ENCODE measurements around the gene MINDY3.
"Not testable (repeated sequence)": the region's sequence is repeated elsewhere in the genome, so short reads cannot be mapped to it uniquely, and the experiment has no call there.

Gene MINDY3

GRCh38 chr10:15780353-15781135 is 79.8 kb downstream of the MINDY3 start:
- no peak for DNase-seq (ENCODE audit: low spot score)

- no peak for DNase-seq (ENCODE audit: low spot score)
Measured at GRCh38 chr10:15775513-15775912, 84.8 kb downstream of the MINDY3 start.

- not testable (repeated sequence) for DNase-seq (ENCODE audit: low spot score)
Measured at GRCh38 chr10:15774534-15774933, 85.8 kb downstream of the MINDY3 start.

GRCh38 chr10:15764892-15765454 is 95.3 kb downstream of the MINDY3 start:
- no peak for DNase-seq (ENCODE audit: low spot score)

GRCh38 chr10:15763006-15763405 is 97.3 kb downstream of the MINDY3 start:
- no peak for DNase-seq (ENCODE audit: low spot score)

GRCh38 chr10:15762239-15762638 is 98.1 kb downstream of the MINDY3 start:
- DNase-seq (ENCODE audit: low spot score): not testable (repeated sequence)

- not testable (repeated sequence) for DNase-seq (ENCODE audit: low spot score)
Measured at GRCh38 chr10:15761224-15761623, 99.1 kb downstream of the MINDY3 start.

GRCh38 chr10:15760681-15761080 is 99.6 kb downstream of the MINDY3 start:
- DNase-seq (ENCODE audit: low spot score): no peak

- DNase-seq (ENCODE audit: low spot score): no peak
Measured at GRCh38 chr10:15759265-15759664, 101.0 kb downstream of the MINDY3 start.

- no peak for DNase-seq (ENCODE audit: low spot score)
Measured at GRCh38 chr10:15758618-15759017, 101.7 kb downstream of the MINDY3 start.

- DNase-seq (ENCODE audit: low spot score): no peak
Measured at GRCh38 chr10:15754937-15755336, 105.4 kb downstream of the MINDY3 start.

GRCh38 chr10:15751046-15751445 is 109.3 kb downstream of the MINDY3 start:
- DNase-seq (ENCODE audit: low spot score): no peak

GRCh38 chr10:15748126-15748525 is 112.2 kb downstream of the MINDY3 start:
- no peak for DNase-seq (ENCODE audit: low spot score)

GRCh38 chr10:15747632-15748031 is 112.7 kb downstream of the MINDY3 start:
- no peak for DNase-seq (ENCODE audit: low spot score)

- DNase-seq (ENCODE audit: low spot score): no peak
Measured at GRCh38 chr10:15745751-15746150, 114.6 kb downstream of the MINDY3 start.

- peak; percentile 58 for DNase-seq (ENCODE audit: low spot score)
Measured at GRCh38 chr10:15744217-15744865, 116.0 kb downstream of the MINDY3 start.

- DNase-seq (ENCODE audit: low spot score): no peak
Measured at GRCh38 chr10:15743443-15743842, 116.9 kb downstream of the MINDY3 start.

- no peak for DNase-seq (ENCODE audit: low spot score)
Measured at GRCh38 chr10:15742836-15743235, 117.5 kb downstream of the MINDY3 start.

GRCh38 chr10:15742102-15742501 is 118.2 kb downstream of the MINDY3 start:
- DNase-seq (ENCODE audit: low spot score): no peak

- DNase-seq (ENCODE audit: low spot score): no peak
Measured at GRCh38 chr10:15741581-15741980, 118.7 kb downstream of the MINDY3 start.

- no peak for DNase-seq (ENCODE audit: low spot score)
Measured at GRCh38 chr10:15740261-15740660, 120.0 kb downstream of the MINDY3 start.

- no peak for DNase-seq (ENCODE audit: low spot score)
Measured at GRCh38 chr10:15739254-15739970, 120.9 kb downstream of the MINDY3 start.
